ENCODE data around the gene RPL10A. TPM values are rescaled to one million over a fixed set of nuclear protein-coding genes. Genes with fewer than 3 reads are reported as not detected.

RPL10A gene
- total RNA-seq, 1 experiment from 2014 or later = 1,082 TPM

- Mint-ChIP-seq H3K9me3 (ENCODE audit: unreplicated experiment) (no peaks in the 10 kb centered on the region), H3K36me3 (ENCODE audit: insufficient read depth, unreplicated experiment) (peaks cover 7% of the 10 kb centered on the region), H3K4me1 (ENCODE audit: low read depth, unreplicated experiment) (peaks cover 34% of the 10 kb centered on the region), H3K27me3 (ENCODE audit: insufficient read depth, unreplicated experiment) (no peaks in the 10 kb centered on the region), H3K27ac (ENCODE audit: unreplicated experiment) (peak overlapping the region; percentile 67), H3K4me3 (ENCODE audit: unreplicated experiment) (peak overlapping the region; percentile 74)
- Histone ChIP-seq H3K4me1 (peaks cover 64% of the 10 kb centered on the region), H3K9me3 (no peaks in the 10 kb centered on the region), H3K4me3 (ENCODE audit: low read depth, low read length) (peak overlapping the region; percentile 91), H3K36me3 (ENCODE audit: control insufficient read depth, insufficient read depth, low read length) (no peaks in the 10 kb centered on the region; the same call in 1 of the 2 replicates), H3K27me3 (replicated peaks; ENCODE audit: control insufficient read depth, insufficient read depth, low read length) (no peaks in the 10 kb centered on the region)
- no peak for DNase-seq
- intact Hi-C loops (cut with micrococcal nuclease; ENCODE audit: unreplicated experiment) = no loop called here
- ChIA-PET CTCF (interaction anchor here (0.6 to 1.3 kb wide), 3 partner anchors 9 to 80 kb away, joined by 3 to 9 read pairs (median 3); no protein-coding TSS in a partner anchor), POLR2A (interaction anchor here (2.0 to 2.6 kb wide), 3 partner anchors 9 to 177 kb away, joined by 5 to 23 read pairs (median 18); no protein-coding TSS in a partner anchor)
- BruUV-seq (replicated peaks) = TSS peak; percentile 40
- TF ChIP-seq, protein P1, sequence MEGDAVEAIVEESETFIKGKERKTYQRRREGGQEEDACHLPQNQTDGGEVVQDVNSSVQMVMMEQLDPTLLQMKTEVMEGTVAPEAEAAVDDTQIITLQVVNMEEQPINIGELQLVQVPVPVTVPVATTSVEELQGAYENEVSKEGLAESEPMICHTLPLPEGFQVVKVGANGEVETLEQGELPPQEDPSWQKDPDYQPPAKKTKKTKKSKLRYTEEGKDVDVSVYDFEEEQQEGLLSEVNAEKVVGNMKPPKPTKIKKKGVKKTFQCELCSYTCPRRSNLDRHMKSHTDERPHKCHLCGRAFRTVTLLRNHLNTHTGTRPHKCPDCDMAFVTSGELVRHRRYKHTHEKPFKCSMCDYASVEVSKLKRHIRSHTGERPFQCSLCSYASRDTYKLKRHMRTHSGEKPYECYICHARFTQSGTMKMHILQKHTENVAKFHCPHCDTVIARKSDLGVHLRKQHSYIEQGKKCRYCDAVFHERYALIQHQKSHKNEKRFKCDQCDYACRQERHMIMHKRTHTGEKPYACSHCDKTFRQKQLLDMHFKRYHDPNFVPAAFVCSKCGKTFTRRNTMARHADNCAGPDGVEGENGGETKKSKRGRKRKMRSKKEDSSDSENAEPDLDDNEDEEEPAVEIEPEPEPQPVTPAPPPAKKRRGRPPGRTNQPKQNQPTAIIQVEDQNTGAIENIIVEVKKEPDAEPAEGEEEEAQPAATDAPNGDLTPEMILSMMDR (IDR thresholded peaks at IDR 0.05; ENCODE audit: insufficient read depth in 1 of 2, low read depth in 1 of 2, low read length in 1 of 2, severe bottlenecking in 1 of 2, unreplicated experiment in 1 of 2) = no peak
Measured at GRCh38 chr6:35495258-35496035, 27.2 kb downstream of the RPL10A start.

DNA sequence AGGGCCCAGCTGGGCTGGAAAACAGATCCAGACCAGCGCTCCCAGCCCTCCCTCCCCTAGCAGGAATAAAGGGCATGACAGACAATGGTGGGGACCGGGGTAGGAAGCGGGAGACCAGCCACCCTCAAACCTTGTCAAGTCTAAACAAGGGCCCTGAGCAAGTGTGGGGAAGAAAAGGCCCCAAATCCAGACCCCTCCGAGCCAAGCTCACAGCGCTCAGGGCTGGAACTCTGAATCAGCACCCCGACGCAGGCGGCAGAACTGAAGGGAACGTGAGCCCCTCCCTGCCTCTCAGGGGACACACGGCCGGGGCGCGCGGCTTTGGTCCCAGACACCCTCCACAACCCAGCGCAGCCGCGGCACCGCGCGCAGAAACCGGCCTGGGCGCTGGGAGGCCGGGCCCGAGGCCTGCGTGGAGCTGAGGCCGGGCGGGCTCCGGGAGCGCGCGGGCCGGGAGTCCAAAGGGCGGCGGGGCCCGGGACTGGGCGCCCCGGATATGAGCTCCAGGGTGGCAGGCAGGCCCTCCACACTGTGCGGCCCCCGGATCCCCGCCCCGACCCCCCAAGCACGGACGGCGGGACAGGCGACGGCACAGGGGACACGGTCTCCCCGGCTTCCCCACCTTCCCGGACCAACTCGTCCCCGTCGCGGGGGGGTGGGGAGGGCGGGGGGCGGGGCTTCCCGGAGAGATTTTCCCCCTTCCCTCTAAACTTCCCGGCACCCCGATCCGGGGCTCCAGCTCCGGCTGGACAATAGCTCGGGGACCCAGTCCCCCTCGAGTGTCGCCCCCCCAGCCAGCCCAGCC, 28.0 kb downstream of the RPL10A start:
- peaks cover 7% of the 10 kb centered on the region for H3K36me3 Mint-ChIP-seq (ENCODE audit: insufficient read depth, unreplicated experiment)
- ChIA-PET POLR2A (interaction anchor here (0.5 to 2.6 kb wide), 5 partner anchors 10 to 178 kb away, joined by 3 to 23 read pairs (median 5); no protein-coding TSS in a partner anchor), CTCF (interaction anchor here (0.6 to 1.3 kb wide), 4 partner anchors 10 to 81 kb away, joined by 3 read pairs; partner anchors contain the start of gene RPL10A)
- Histone ChIP-seq H3K27me3 (replicated peaks; ENCODE audit: control insufficient read depth, insufficient read depth, low read length) (no peaks in the 10 kb centered on the region), H3K36me3 (ENCODE audit: control insufficient read depth, insufficient read depth, low read length) (no peaks in the 10 kb centered on the region; the same call in 1 of the 2 replicates), H3K4me1 (peaks cover 57% of the 10 kb centered on the region), H3K4me3 (ENCODE audit: low read depth, low read length) (peak overlapping the region; percentile 91), H3K9me3 (no peaks in the 10 kb centered on the region)
- no peaks in the 10 kb centered on the region for H3K9me3 Mint-ChIP-seq (ENCODE audit: unreplicated experiment)
- BruUV-seq (replicated peaks) = no TSS peak
- peak overlapping the region; percentile 67 for H3K27ac Mint-ChIP-seq (ENCODE audit: unreplicated experiment)
- peak overlapping the region; percentile 74 for H3K4me3 Mint-ChIP-seq (ENCODE audit: unreplicated experiment)
- H3K4me1 Mint-ChIP-seq (ENCODE audit: low read depth, unreplicated experiment) = peaks cover 26% of the 10 kb centered on the region
- intact Hi-C loops (cut with micrococcal nuclease; ENCODE audit: unreplicated experiment) = no loop called here
- peak in 1 of 2 experiments; percentile 66 for DNase-seq
- TF ChIP-seq, protein P1 (IDR thresholded peaks at IDR 0.05; ENCODE audit: insufficient read depth in 1 of 2, low read depth in 1 of 2, low read length in 1 of 2, severe bottlenecking in 1 of 2, unreplicated experiment in 1 of 2) = no peak
- H3K27me3 Mint-ChIP-seq (ENCODE audit: insufficient read depth, unreplicated experiment) = no peaks in the 10 kb centered on the region

Measured in Caco-2 (cell line).